GM21360 (cell line): ENCODE measurements around the gene ESR2.
A peak's percentile ranks its signal among the peaks of the same experiment; 100 is the strongest.
"Not testable (repeated sequence)": the region's sequence is repeated elsewhere in the genome, so short reads cannot be mapped to it uniquely, and the experiment has no call there.

Source experiments
- ATAC-seq: cut with Tn5 transposase; IDR thresholded peaks from one replicate; pipeline ENCODE4 v1.9.1; 2021; ENCODE audit warnings: mild to moderate bottlenecking, moderate library complexity; ENCODE audit not compliant: unreplicated experiment

The ESR2 gene

GRCh38 chr14:64293976-64294671 lies at the start of gene ESR2:
Gene ESR2, minus strand, starts transcription at chr14:64294371. Its CDS starts 11,386 bp downstream, at chr14:64282985.
- ATAC-seq: peak; percentile 37

- no peak for ATAC-seq
These were observed 46.5 kb upstream of the ESR2 start for GRCh38 chr14:64340560-64341196.

GRCh38 chr14:64338616-64339316 lies 44.6 kb upstream of the ESR2 start:
- ATAC-seq: peak; percentile 88

GRCh38 chr14:64337888-64338615 lies 43.9 kb upstream of the ESR2 start:
- peak; percentile 58 for ATAC-seq

- no peak for ATAC-seq
These were observed 35.0 kb upstream of the ESR2 start for GRCh38 chr14:64329149-64329548.

- ATAC-seq: no peak
These were observed 32.3 kb upstream of the ESR2 start for GRCh38 chr14:64326502-64326901.

- ATAC-seq: no peak
These were observed 30.7 kb upstream of the ESR2 start for GRCh38 chr14:64324895-64325294.

GRCh38 chr14:64324461-64324860 lies 30.3 kb upstream of the ESR2 start:
- no peak for ATAC-seq

- not testable (repeated sequence) for ATAC-seq
These were observed 26.2 kb upstream of the ESR2 start for GRCh38 chr14:64320362-64320761.

GRCh38 chr14:64318695-64319094 lies 24.5 kb upstream of the ESR2 start:
- ATAC-seq: not testable (repeated sequence)

GRCh38 chr14:64303471-64303917 lies 9.3 kb upstream of the ESR2 start:
- ATAC-seq: peak; percentile 41

- no peak for ATAC-seq
These were observed 4.6 kb upstream of the ESR2 start for GRCh38 chr14:64298773-64299172.

- no peak for ATAC-seq
These were observed 2.4 kb upstream of the ESR2 start for GRCh38 chr14:64296561-64296960.

- ATAC-seq: peak; percentile 85
These were observed 672 bp upstream of the ESR2 start for GRCh38 chr14:64294672-64295413.

- ATAC-seq: no peak
These were observed 2.0 kb downstream of the ESR2 start for GRCh38 chr14:64292197-64292596.

GRCh38 chr14:64289571-64289970 lies 4.6 kb downstream of the ESR2 start:
- no peak for ATAC-seq

- no peak for ATAC-seq
These were observed 12.4 kb downstream of the ESR2 start for GRCh38 chr14:64281805-64282204.

GRCh38 chr14:64279704-64280668 lies 14.2 kb downstream of the ESR2 start:
- ATAC-seq: no peak

- no peak for ATAC-seq
These were observed 15.7 kb downstream of the ESR2 start for GRCh38 chr14:64278458-64278857.
